Brain microvascular endothelial cell (primary cell): ENCODE data around the gene IGDCC3.

Source experiments
- DNase-seq: peaks from one replicate; pipeline ENCODE4 v3.0.0-alpha.2; 2020
- H3K27ac ChIP-seq: fragments of 250-450 bp; sonication (Bioruptor Pico); 2 replicates; pipeline ENCODE4 v1.5.1; 2020; ENCODE audit warnings: mild to moderate bottlenecking, moderate library complexity
- H3K27me3 ChIP-seq: fragments of 250-450 bp; sonication (Bioruptor Pico); replicated peaks from 2 replicates; pipeline ENCODE4 v1.5.1; 2020; ENCODE audit warnings: mild to moderate bottlenecking
- H3K36me3 ChIP-seq: fragments of 250-450 bp; sonication (Bioruptor Pico); replicated peaks from 2 replicates; pipeline ENCODE4 v1.5.1; 2020; ENCODE audit warnings: mild to moderate bottlenecking
- H3K4me3 ChIP-seq: 2 replicates; pipeline ENCODE4 v1.5.1; 2011; ENCODE audit warnings: low read depth, mild to moderate bottlenecking, control low read depth, low read length, moderate library complexity
- CTCF ChIP-seq: IDR thresholded peaks from 2 replicates; pipeline ENCODE4 v1.5.1; 2011; ENCODE audit warnings: low read depth, mild to moderate bottlenecking, moderate library complexity, low read length, control low read depth, inconsistent platforms; ENCODE audit errors: missing control alignments
- in situ Hi-C: cut with HindIII; loops from 2 replicates; pipeline ENCODE4 v1.10.0; 2017; ENCODE audit warnings: low sequenced_read_pairs, low pct_ligation_motif_present

IGDCC3 gene

GRCh38 chr15:65303687-65304380 lies 74.0 kb downstream of the IGDCC3 start:
- no peak for TF ChIP-seq CTCF
- DNase-seq = peak; percentile 35
- in situ Hi-C loops = no loop called here
- H3K27ac ChIP-seq = peak overlapping the region; percentile 100
- no peaks in the 10 kb centered on the region for H3K36me3 ChIP-seq
- peak overlapping the region; percentile 53 for H3K4me3 ChIP-seq
- H3K27me3 ChIP-seq = no peaks in the 10 kb centered on the region

GRCh38 chr15:65302061-65302460 lies 75.7 kb downstream of the IGDCC3 start:
- Histone ChIP-seq H3K27ac (no peak overlapping the region), H3K4me3 (no peak overlapping the region), H3K27me3 (no peaks in the 10 kb centered on the region), H3K36me3 (no peaks in the 10 kb centered on the region)
- no peak for TF ChIP-seq CTCF
- DNase-seq = no peak
- in situ Hi-C loops = no loop called here

- no peak for DNase-seq
- H3K27ac ChIP-seq = no peak overlapping the region
- H3K36me3 ChIP-seq = no peaks in the 10 kb centered on the region
- in situ Hi-C loops = no loop called here
- H3K4me3 ChIP-seq = no peak overlapping the region
- TF ChIP-seq CTCF = no peak
- H3K27me3 ChIP-seq = no peaks in the 10 kb centered on the region
Observed at GRCh38 chr15:65300924-65301441, 76.8 kb downstream of the IGDCC3 start.

- TF ChIP-seq CTCF = no peak
- in situ Hi-C loops = no loop called here
Observed at GRCh38 chr15:65298731-65299130, 79.1 kb downstream of the IGDCC3 start.

GRCh38 chr15:65292938-65293518 lies 84.8 kb downstream of the IGDCC3 start:
- H3K27me3 ChIP-seq = no peaks in the 10 kb centered on the region
- H3K27ac ChIP-seq = no peak overlapping the region
- in situ Hi-C loops = no loop called here
- no peak overlapping the region for H3K4me3 ChIP-seq
- no peak for DNase-seq
- no peaks in the 10 kb centered on the region for H3K36me3 ChIP-seq
- TF ChIP-seq CTCF = no peak

More at GRCh38 chr15:65298731-65299130, 79.1 kb downstream of the IGDCC3 start:
- Histone ChIP-seq H3K27ac (no peak overlapping the region), H3K36me3 (no peaks in the 10 kb centered on the region), H3K27me3 (no peaks in the 10 kb centered on the region), H3K4me3 (no peak overlapping the region)
- no peak for DNase-seq
